Testis (tissue), 3 donors: ENCODE measurements around the gene RHOD. TPM values are rescaled to one million over a fixed set of nuclear protein-coding genes. Genes with fewer than 3 reads are reported as not detected.

Source experiments
- DNase-seq: peaks from one replicate; pipeline ENCODE4 v3.0.0-alpha.2; 2019
- H3K27ac ChIP-seq, 2 donors: fragments of 200-600 bp; sonication (generic); one replicate each; pipeline ENCODE4 v1.5.1; 2019
- H3K27me3 ChIP-seq: fragments of 200-600 bp; sonication (generic); one replicate; pipeline ENCODE4 v1.5.1; 2019
- H3K36me3 ChIP-seq: fragments of 200-600 bp; sonication (generic); one replicate; pipeline ENCODE4 v1.5.1; 2017; ENCODE audit warnings: low read depth; ENCODE audit errors: missing control alignments
- H3K4me1 ChIP-seq: fragments of 200-600 bp; sonication (generic); one replicate; pipeline ENCODE4 v1.5.1; 2019
- H3K4me3 ChIP-seq, 2 donors: fragments of 200-600 bp; sonication (generic); one replicate each; pipeline ENCODE4 v1.5.1; 2017 to 2019
- H3K9me3 ChIP-seq: fragments of 200-600 bp; sonication (generic); one replicate; pipeline ENCODE4 v1.5.1; 2017
- CTCF ChIP-seq, 3 experiments: fragments of 450-650 bp in 2 of 3; fragments of 200-600 bp in 1 of 3; sonication (generic) in 1 of 3; IDR thresholded peaks; one replicate each; pipeline ENCODE4 v1.5.1; 2016 to 2019; ENCODE audit warnings: antibody characterized with exemption in 3 of 3, mild to moderate bottlenecking in 2 of 3, moderate library complexity in 1 of 3
- POLR2A ChIP-seq: fragments of 450-650 bp; IDR thresholded peaks from one replicate; pipeline ENCODE4 v1.6.1; 2017; ENCODE audit warnings: antibody characterized with exemption, mild to moderate bottlenecking, moderate library complexity
- WGBS, 2 donors: methylation state at CpG; one replicate each; pipeline ENCODE4 v1.1.5; 2018; 5-methylcytosine and 5-hydroxymethylcytosine counted together
- intact Hi-C: fragments of 100-400 bp; cut with DNase I; formaldehyde crosslinking; loops from one replicate; pipeline ENCODE4 v1.15.1; 2023; ENCODE audit warnings: low total_unique reads
- polyA plus RNA-seq: library from polyadenylated mRNA; stranded (reverse); fragments of 350-450 nt; fragmentation: Illumina TruSeq; extraction: RNeasy Lipid Tissue Mini Kit (QIAGEN cat#74804); gene quantifications from one replicate; pipeline ENCODE4 v1.2.3, GENCODE V29; 2014; ENCODE audit warnings: low read depth, low replicate concordance; ENCODE audit not compliant: insufficient read depth
- total RNA-seq, 2 donors: library from RNA; depleted of rRNA; stranded (reverse); fragments of >200 nt; gene quantifications; one replicate each; pipeline ENCODE4 v1.2.3, GENCODE V29; 2016

The RHOD gene
- total and polyA plus RNA-seq, 3 donors from 2014 or later = 10.6 to 13.9 (median 11.1) TPM

- Histone ChIP-seq H3K36me3 (no peaks in the 10 kb centered on the region), H3K4me1 (no peaks in the 10 kb centered on the region), H3K27me3 (no peaks in the 10 kb centered on the region), H3K27ac (no peak overlapping the region), H3K9me3 (no peaks in the 10 kb centered on the region), H3K4me3 (no peak overlapping the region)
- no peak for DNase-seq
- intact Hi-C loops = no loop called here
- 91 to 96% methylated on average over 7 of the region's 7 CpGs for WGBS, 2 donors
- no peak for TF ChIP-seq POLR2A
- TF ChIP-seq CTCF (IDR thresholded peaks at IDR 0.05) = no peak
Measured at GRCh38 chr11:67014343-67014742, 42.3 kb upstream of the RHOD start.

DNA sequence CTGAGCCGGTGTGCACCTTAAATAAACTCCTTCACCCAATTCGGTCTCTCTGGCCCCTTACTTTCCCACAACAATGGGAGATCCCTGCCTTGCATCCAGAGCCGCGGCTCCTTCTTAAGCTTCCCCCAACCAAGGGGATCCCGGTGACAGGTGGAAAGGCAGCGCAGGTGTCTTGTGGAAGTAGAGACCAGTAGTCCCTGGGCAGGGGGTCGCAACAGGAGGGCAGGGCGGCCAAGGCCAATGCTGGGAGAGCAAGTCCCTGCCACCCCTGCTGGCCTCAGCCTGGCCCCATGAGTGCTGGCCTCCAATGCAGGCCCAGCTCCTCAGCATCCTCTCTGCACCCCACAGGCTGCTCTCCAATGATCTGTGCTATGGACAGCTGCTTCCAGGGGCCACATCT, 41.6 kb upstream of the RHOD start:
- intact Hi-C loops = no loop called here
- no peak overlapping the region for H3K4me3 ChIP-seq
- H3K36me3 ChIP-seq = no peaks in the 10 kb centered on the region
- H3K9me3 ChIP-seq = no peaks in the 10 kb centered on the region
- WGBS, 2 donors = 92 to 93% methylated on average over 8 of the region's 8 CpGs
- no peaks in the 10 kb centered on the region for H3K27me3 ChIP-seq
- DNase-seq = no peak
- H3K4me1 ChIP-seq = no peaks in the 10 kb centered on the region
- TF ChIP-seq CTCF (IDR thresholded peaks at IDR 0.05) (no peak), POLR2A (no peak)
- no peak overlapping the region for H3K27ac ChIP-seq

- no peak for DNase-seq
- WGBS, 2 donors = 87 to 89% methylated on average over 5 of the region's 5 CpGs
- H3K27me3 ChIP-seq = no peaks in the 10 kb centered on the region
- H3K36me3 ChIP-seq = no peaks in the 10 kb centered on the region
- no peak overlapping the region for H3K27ac ChIP-seq
- TF ChIP-seq CTCF (IDR thresholded peaks at IDR 0.05) = no peak
- no peak for TF ChIP-seq POLR2A
- no peak overlapping the region for H3K4me3 ChIP-seq
- H3K4me1 ChIP-seq = no peaks in the 10 kb centered on the region
- H3K9me3 ChIP-seq = no peaks in the 10 kb centered on the region
- intact Hi-C loops = no loop called here
Measured at GRCh38 chr11:67016550-67016949, 40.1 kb upstream of the RHOD start.

GRCh38 chr11:67020949-67021348, 35.7 kb upstream of the RHOD start:
- 88 to 90% methylated on average over 6 of the region's 6 CpGs for WGBS, 2 donors
- Histone ChIP-seq H3K9me3 (no peaks in the 10 kb centered on the region), H3K4me1 (peaks cover 8% of the 10 kb centered on the region), H3K27me3 (no peaks in the 10 kb centered on the region), H3K27ac (no peak overlapping the region), H3K36me3 (no peaks in the 10 kb centered on the region), H3K4me3 (no peak overlapping the region)
- intact Hi-C loops = no loop called here
- TF ChIP-seq CTCF (IDR thresholded peaks at IDR 0.05) (no peak), POLR2A (no peak)
- no peak for DNase-seq

- no peaks in the 10 kb centered on the region for H3K27me3 ChIP-seq
- DNase-seq = peak; percentile 59
- TF ChIP-seq CTCF (IDR thresholded peaks at IDR 0.05) (no peak), POLR2A (no peak)
- no peaks in the 10 kb centered on the region for H3K9me3 ChIP-seq
- no peaks in the 10 kb centered on the region for H3K36me3 ChIP-seq
- H3K4me3 ChIP-seq = peak overlapping the region in 1 of 2 donors; percentile 31
- intact Hi-C loops = no loop called here
- 4 to 5% methylated on average over 17 to 20 of the region's 20 CpGs for WGBS, 2 donors
- H3K4me1 ChIP-seq = peaks cover 8% of the 10 kb centered on the region
- H3K27ac ChIP-seq = no peak overlapping the region
Measured at GRCh38 chr11:67022341-67022933, 34.2 kb upstream of the RHOD start.
